Activated CD8-positive, alpha-beta memory T cell treated with anti-CD3 and anti-CD28 coated beads, Interleukin-2, amount 50 U/mL, for 48 hours (primary cell): ENCODE measurements around the gene IL22.
"Not testable (repeated sequence)": the region's sequence is repeated elsewhere in the genome, so short reads cannot be mapped to it uniquely, and the experiment has no call there.

Source experiments
- DNase-seq: peaks from one replicate; pipeline ENCODE4 v3.0.0-alpha.2; 2020

IL22 gene

GRCh38 chr12:68227356-68227755 is 26.0 kb downstream of the IL22 start:
- no peak for DNase-seq

GRCh38 chr12:68225576-68226476 is 27.6 kb downstream of the IL22 start, which contains the start of gene IL26:
Gene IL26, minus strand, starts transcription at chr12:68225810. Its CDS starts 54 bp downstream, at chr12:68225756.
- no peak for DNase-seq

- no peak for DNase-seq
Measured at GRCh38 chr12:68224613-68225285, 28.7 kb downstream of the IL22 start.

GRCh38 chr12:68223067-68223747 is 30.2 kb downstream of the IL22 start:
- DNase-seq: peak; percentile 75

GRCh38 chr12:68222326-68222725 is 31.1 kb downstream of the IL22 start:
- DNase-seq: no peak

GRCh38 chr12:68221497-68221896 is 31.9 kb downstream of the IL22 start:
- DNase-seq: no peak

GRCh38 chr12:68210875-68211274 is 42.5 kb downstream of the IL22 start:
- DNase-seq: no peak

GRCh38 chr12:68209048-68209728 is 44.2 kb downstream of the IL22 start:
- DNase-seq: not testable (repeated sequence)

GRCh38 chr12:68207276-68207675 is 46.1 kb downstream of the IL22 start:
- DNase-seq: no peak

- no peak for DNase-seq
Measured at GRCh38 chr12:68206446-68206845, 47.0 kb downstream of the IL22 start.

- no peak for DNase-seq
Measured at GRCh38 chr12:68203460-68203875, 49.9 kb downstream of the IL22 start.

- no peak for DNase-seq
Measured at GRCh38 chr12:68200854-68201253, 52.5 kb downstream of the IL22 start.

- no peak for DNase-seq
Measured at GRCh38 chr12:68199127-68199526, 54.3 kb downstream of the IL22 start.

- no peak for DNase-seq
Measured at GRCh38 chr12:68198507-68199086, 54.8 kb downstream of the IL22 start.
